Measurements from ENCODE around the gene ZKSCAN1. TPM values are rescaled to one million over a fixed set of nuclear protein-coding genes. Genes with fewer than 3 reads are reported as not detected.

ZKSCAN1 gene
- total RNA-seq, 1 experiment from 2014 or later: 29.8 TPM

DNA sequence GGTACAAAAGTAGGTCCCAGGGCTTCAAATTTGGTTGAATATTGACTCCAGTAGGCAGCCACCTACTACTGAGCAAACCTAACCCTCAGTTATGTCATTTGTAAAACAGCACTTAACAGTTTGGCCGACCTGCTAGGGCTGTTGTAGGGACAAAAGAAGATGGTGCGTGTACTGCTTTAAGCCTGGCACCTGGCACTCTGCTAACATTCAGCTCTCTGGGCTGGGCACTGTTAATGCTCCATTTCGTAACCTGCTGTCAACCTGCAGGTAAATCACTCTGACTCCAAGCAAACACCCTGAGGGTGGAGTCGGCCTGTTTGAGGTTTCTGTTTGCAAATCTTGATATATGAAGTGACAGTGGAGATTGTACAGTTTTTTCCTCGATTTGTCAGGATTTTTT lies 7.2 kb downstream of the ZKSCAN1 start:
- Histone ChIP-seq H3K79me2 (ENCODE audit: insufficient read depth, low read length) (peaks cover 7% of the 10 kb centered on the region; the same call in 1 of the 2 replicates), H3T11ph (ENCODE audit: low read length) (no peak overlapping the region), H3K4me1 (ENCODE audit: insufficient read depth, low read length) (no peaks in the 10 kb centered on the region), H4K20me1 (ENCODE audit: control insufficient read depth, insufficient read depth, insufficient read length) (no peaks in the 10 kb centered on the region), H3K27me3 (ENCODE audit: insufficient read depth, low read length) (no peaks in the 10 kb centered on the region), H3K23ac (ENCODE audit: insufficient read length, low read depth, low read length) (no peak overlapping the region), H2BK20ac (ENCODE audit: low read depth, low read length, poor library complexity, severe bottlenecking) (no peak overlapping the region), H3K14ac (ENCODE audit: insufficient read depth, low read length) (no peak overlapping the region), H3K27ac (ENCODE audit: insufficient read length, low read depth, low read length) (no peak overlapping the region), H3K79me1 (ENCODE audit: insufficient read depth, low read depth, low read length, poor library complexity, severe bottlenecking) (peaks cover 9% of the 10 kb centered on the region), H4K91ac (ENCODE audit: insufficient read length, low read depth, low read length) (no peak overlapping the region), H2BK12ac (ENCODE audit: insufficient read length, low read depth, low read length) (no peak overlapping the region), H3K9me3 (ENCODE audit: control insufficient read depth, low read depth, low read length) (no peaks in the 10 kb centered on the region), H2BK5ac (ENCODE audit: insufficient read length, low read length) (no peak overlapping the region), H3K4me2 (ENCODE audit: insufficient read depth, insufficient read length, low read length) (no peak overlapping the region), H2BK15ac (ENCODE audit: low read depth, low read length) (no peak overlapping the region), H2AK5ac (ENCODE audit: insufficient read length, low read length) (no peak overlapping the region), H4K5ac (ENCODE audit: insufficient read length, low read depth, low read length) (no peak overlapping the region), H2BK120ac (ENCODE audit: low read depth, low read length, poor library complexity, severe bottlenecking) (no peak overlapping the region), H4K8ac (replicated peaks; ENCODE audit: insufficient read length, low read depth, low read length) (no peak overlapping the region), H2AFZ (ENCODE audit: low read length) (no peak overlapping the region), H3K18ac (ENCODE audit: insufficient read length, low read depth, low read length) (no peak overlapping the region), H3K4ac (ENCODE audit: low read depth, low read length) (no peak overlapping the region), H3K9ac (ENCODE audit: extremely low read depth, insufficient read length, low read length) (no peak overlapping the region), H3K23me2 (ENCODE audit: insufficient read length, low read depth, low read length, poor library complexity, severe bottlenecking) (no peaks in the 10 kb centered on the region), H3K56ac (ENCODE audit: insufficient read length, low read depth, low read length) (no peak overlapping the region)
- Mint-ChIP-seq H3K9me3 (no peaks in the 10 kb centered on the region), H3K4me1 (peaks cover 0 to 5% of the 10 kb centered on the region in 2 experiments; a peak in 1 of 4 replicates), H3K36me3 (ENCODE audit: insufficient read depth in 1 of 3, low read depth in 3 of 3) (peaks cover 34 to 54% (median 54%) of the 10 kb centered on the region in 3 experiments; a peak in 6 of 7 replicates), H3K27me3 (ENCODE audit: low read depth) (no peaks in the 10 kb centered on the region), H3K27ac (no peak overlapping the region), H3K4me3 (no peak overlapping the region)
- TF ChIP-seq, protein P1, sequence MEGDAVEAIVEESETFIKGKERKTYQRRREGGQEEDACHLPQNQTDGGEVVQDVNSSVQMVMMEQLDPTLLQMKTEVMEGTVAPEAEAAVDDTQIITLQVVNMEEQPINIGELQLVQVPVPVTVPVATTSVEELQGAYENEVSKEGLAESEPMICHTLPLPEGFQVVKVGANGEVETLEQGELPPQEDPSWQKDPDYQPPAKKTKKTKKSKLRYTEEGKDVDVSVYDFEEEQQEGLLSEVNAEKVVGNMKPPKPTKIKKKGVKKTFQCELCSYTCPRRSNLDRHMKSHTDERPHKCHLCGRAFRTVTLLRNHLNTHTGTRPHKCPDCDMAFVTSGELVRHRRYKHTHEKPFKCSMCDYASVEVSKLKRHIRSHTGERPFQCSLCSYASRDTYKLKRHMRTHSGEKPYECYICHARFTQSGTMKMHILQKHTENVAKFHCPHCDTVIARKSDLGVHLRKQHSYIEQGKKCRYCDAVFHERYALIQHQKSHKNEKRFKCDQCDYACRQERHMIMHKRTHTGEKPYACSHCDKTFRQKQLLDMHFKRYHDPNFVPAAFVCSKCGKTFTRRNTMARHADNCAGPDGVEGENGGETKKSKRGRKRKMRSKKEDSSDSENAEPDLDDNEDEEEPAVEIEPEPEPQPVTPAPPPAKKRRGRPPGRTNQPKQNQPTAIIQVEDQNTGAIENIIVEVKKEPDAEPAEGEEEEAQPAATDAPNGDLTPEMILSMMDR (conservative IDR thresholded peaks at IDR 0.05): no peak
- WGBS (ENCODE audit: extremely low coverage, insufficient read length, low lambda C conversion rate): no CpG with 5 or more reads among the region's 5 CpGs
- no peak for DNase-seq

All from H9 (cell line).